HEK293T (cell line): ENCODE results near the gene FGFBP1.

ENCODE experiments used
- CTCF ChIA-PET: fragments of 350-600 bp; formaldehyde crosslinking; extraction: SDS; loops from one replicate; lab custom pipeline; 2021; ENCODE audit warnings: antibody characterized with exemption, inconsistent platforms; lab: Yijun Ruan, JAX
- POLR2A ChIA-PET: fragments of 350-600 bp; formaldehyde crosslinking; extraction: SDS; loops from one replicate; lab custom pipeline; 2020; ENCODE audit warnings: antibody characterized with exemption, inconsistent platforms; lab: Yijun Ruan, JAX
- DNase-seq: peaks from one replicate; pipeline ENCODE4 v3.0.0; 2012; ENCODE audit warnings: mixed read lengths; ENCODE audit errors: extremely low spot score
- ARNT ChIP-seq: fragments of 450-650 bp; IDR thresholded peaks from 2 replicates; pipeline ENCODE4 v1.6.1; 2017; ENCODE audit warnings: mild to moderate bottlenecking
- BHLHE40 ChIP-seq: fragments of 450-650 bp; IDR thresholded peaks from 2 replicates; pipeline ENCODE4 v1.6.1; 2016; ENCODE audit warnings: mild to moderate bottlenecking, moderate library complexity, borderline replicate concordance
- CTBP1 ChIP-seq: fragments of 450-650 bp; IDR thresholded peaks from 2 replicates; pipeline ENCODE4 v1.6.1; 2016; ENCODE audit warnings: borderline replicate concordance
- ELF4 ChIP-seq: fragments of 450-650 bp; IDR thresholded peaks from 2 replicates; pipeline ENCODE4 v1.6.1; 2017; ENCODE audit warnings: antibody characterized with exemption
- FOXA1 ChIP-seq: fragments of 450-650 bp; IDR thresholded peaks from 2 replicates; pipeline ENCODE4 v1.6.1; 2016; ENCODE audit warnings: mild to moderate bottlenecking
- FOXK2 ChIP-seq: fragments of 450-650 bp; IDR thresholded peaks from 2 replicates; pipeline ENCODE4 v1.6.1; 2016; ENCODE audit warnings: mild to moderate bottlenecking
- FOXM1 ChIP-seq: fragments of 450-650 bp; IDR thresholded peaks from 2 replicates; pipeline ENCODE4 v1.6.1; 2017; ENCODE audit warnings: mild to moderate bottlenecking, borderline replicate concordance
- HDGF ChIP-seq: fragments of 450-650 bp; IDR thresholded peaks from 2 replicates; pipeline ENCODE4 v1.6.1; 2017; ENCODE audit warnings: antibody characterized with exemption, borderline replicate concordance
- L3MBTL2 ChIP-seq: fragments of 450-650 bp; conservative IDR thresholded peaks from 2 replicates; pipeline ENCODE4 v1.6.1; 2016; ENCODE audit warnings: mild to moderate bottlenecking
- LEF1 ChIP-seq: fragments of 450-650 bp; IDR thresholded peaks from 2 replicates; pipeline ENCODE4 v1.6.1; 2017; ENCODE audit warnings: mild to moderate bottlenecking, borderline replicate concordance
- NFRKB ChIP-seq: fragments of 450-650 bp; IDR thresholded peaks from 2 replicates; pipeline ENCODE4 v1.6.1; 2016; ENCODE audit warnings: mild to moderate bottlenecking, moderate library complexity
- PKNOX1 ChIP-seq: fragments of 450-650 bp; IDR thresholded peaks from 2 replicates; pipeline ENCODE4 v1.6.1; 2016
- SP1 ChIP-seq: fragments of 450-650 bp; IDR thresholded peaks from 2 replicates; pipeline ENCODE4 v1.6.1; 2017
- SUZ12 ChIP-seq: fragments of 450-650 bp; IDR thresholded peaks from 2 replicates; pipeline ENCODE4 v1.6.1; 2016; ENCODE audit warnings: mild to moderate bottlenecking
- TARDBP ChIP-seq: fragments of 450-650 bp; IDR thresholded peaks from 2 replicates; pipeline ENCODE4 v1.6.1; 2016
- ZNF384 ChIP-seq: fragments of 450-650 bp; IDR thresholded peaks from 2 replicates; pipeline ENCODE4 v1.6.1; 2016

FGFBP1 gene

GRCh38 chr4:15914736-15915135 lies 23.8 kb downstream of the FGFBP1 start:
- POLR2A ChIA-PET = no interaction called here
- no peak for TF ChIP-seq FOXM1
- CTCF ChIA-PET = no interaction called here
- no peak for DNase-seq

- TF ChIP-seq HDGF = no peak
- TF ChIP-seq BHLHE40 = no peak
- TF ChIP-seq ZNF384 = no peak
- no peak for TF ChIP-seq ARNT
- TF ChIP-seq ELF4 = no peak
- no peak for TF ChIP-seq LEF1
- TF ChIP-seq FOXK2 = no peak
- no peak for TF ChIP-seq SP1
- TF ChIP-seq TARDBP = no peak
- TF ChIP-seq FOXA1 = no peak
- TF ChIP-seq CTBP1 = no peak
- TF ChIP-seq NFRKB = no peak
- TF ChIP-seq PKNOX1 = no peak
- no peak for TF ChIP-seq L3MBTL2
- DNase-seq = no peak
- ChIA-PET CTCF (no interaction called here), POLR2A (no interaction called here)
These were observed 24.2 kb downstream of the FGFBP1 start for GRCh38 chr4:15914291-15914690.

GRCh38 chr4:15913631-15913970 lies 24.9 kb downstream of the FGFBP1 start:
- POLR2A ChIA-PET = no interaction called here
- TF ChIP-seq LEF1 (no peak), FOXK2 (no peak), NFRKB (no peak), HDGF (no peak), FOXA1 (no peak), ZNF384 (no peak), PKNOX1 (no peak), TARDBP (no peak), SUZ12 (no peak), L3MBTL2 (no peak), ELF4 (no peak), BHLHE40 (no peak), FOXM1 (no peak), CTBP1 (no peak)
- DNase-seq = no peak
- CTCF ChIA-PET = no interaction called here

GRCh38 chr4:15912961-15913630 lies 25.4 kb downstream of the FGFBP1 start:
- CTCF ChIA-PET = no interaction called here
- POLR2A ChIA-PET = no interaction called here
- DNase-seq = no peak
- TF ChIP-seq L3MBTL2 (no peak), FOXA1 (no peak), FOXK2 (no peak), BHLHE40 (no peak), ARNT (no peak)

- CTCF ChIA-PET = no interaction called here
- TF ChIP-seq SP1 (no peak), ZNF384 (no peak), BHLHE40 (no peak), LEF1 (no peak), CTBP1 (no peak), TARDBP (no peak)
- POLR2A ChIA-PET = no interaction called here
- no peak for DNase-seq
These were observed 26.3 kb downstream of the FGFBP1 start for GRCh38 chr4:15912236-15912635.

- DNase-seq = no peak
- POLR2A ChIA-PET = no interaction called here
- CTCF ChIA-PET = no interaction called here
- TF ChIP-seq SUZ12 (no peak), PKNOX1 (peak; percentile 52; the same call in 1 of the 2 replicates)
These were observed 28.2 kb downstream of the FGFBP1 start for GRCh38 chr4:15910155-15910940.

- ChIA-PET CTCF (interaction anchor here (1.4 kb wide), 1 partner anchor 25 kb away, joined by 4 read pairs; no protein-coding TSS in a partner anchor), POLR2A (no interaction called here)
- no peak for DNase-seq
- TF ChIP-seq TARDBP (no peak), BHLHE40 (no peak), FOXM1 (no peak), L3MBTL2 (no peak), ELF4 (no peak), ARNT (no peak), FOXA1 (no peak), SUZ12 (no peak), LEF1 (no peak), NFRKB (no peak), SP1 (no peak), PKNOX1 (no peak), CTBP1 (no peak), ZNF384 (no peak), HDGF (no peak), FOXK2 (no peak)
These were observed 31.1 kb downstream of the FGFBP1 start for GRCh38 chr4:15907430-15907829.
